ACC112 (cell line): ENCODE data around the gene NCOA1.

ENCODE experiments used
- H2AFZ ChIP-seq: fragments of 200-600 bp; sonication (generic); one replicate; pipeline ENCODE4 v1.6.0; 2017; ENCODE audit warnings: antibody characterized with exemption, low read length; ENCODE audit not compliant: unreplicated experiment
- H3K27ac ChIP-seq: fragments of 200-600 bp; sonication (generic); 2 replicates; pipeline ENCODE4 v1.5.1; 2014; ENCODE audit warnings: low read depth, mild to moderate bottlenecking, antibody characterized with exemption, low read length, moderate library complexity
- H3K27me3 ChIP-seq: fragments of 200-600 bp; sonication (generic); 2 replicates; pipeline ENCODE4 v1.6.1; 2014; ENCODE audit warnings: mild to moderate bottlenecking, antibody characterized with exemption, low read length, moderate library complexity, mixed read lengths; ENCODE audit not compliant: insufficient read depth
- H3K36me3 ChIP-seq: fragments of 200-600 bp; sonication (generic); 2 replicates; pipeline ENCODE4 v1.6.1; 2016; ENCODE audit warnings: mild to moderate bottlenecking, antibody characterized with exemption, low read length, moderate library complexity, mixed read lengths; ENCODE audit not compliant: insufficient read depth
- H3K4me1 ChIP-seq: fragments of 200-600 bp; sonication (generic); one replicate; pipeline ENCODE4 v1.6.1; 2016; ENCODE audit warnings: low read length, mixed read lengths; ENCODE audit not compliant: insufficient read depth, unreplicated experiment, control insufficient read depth
- H3K4me3 ChIP-seq: fragments of 200-600 bp; sonication (generic); 2 replicates; pipeline ENCODE4 v1.5.1; 2014; ENCODE audit warnings: mild to moderate bottlenecking, low read depth, low read length
- H3K79me2 ChIP-seq: fragments of 200-600 bp; sonication (generic); one replicate; pipeline ENCODE4 v1.6.0; 2016; ENCODE audit warnings: low read length; ENCODE audit not compliant: control insufficient read depth, unreplicated experiment, insufficient read depth

Gene NCOA1

DNA sequence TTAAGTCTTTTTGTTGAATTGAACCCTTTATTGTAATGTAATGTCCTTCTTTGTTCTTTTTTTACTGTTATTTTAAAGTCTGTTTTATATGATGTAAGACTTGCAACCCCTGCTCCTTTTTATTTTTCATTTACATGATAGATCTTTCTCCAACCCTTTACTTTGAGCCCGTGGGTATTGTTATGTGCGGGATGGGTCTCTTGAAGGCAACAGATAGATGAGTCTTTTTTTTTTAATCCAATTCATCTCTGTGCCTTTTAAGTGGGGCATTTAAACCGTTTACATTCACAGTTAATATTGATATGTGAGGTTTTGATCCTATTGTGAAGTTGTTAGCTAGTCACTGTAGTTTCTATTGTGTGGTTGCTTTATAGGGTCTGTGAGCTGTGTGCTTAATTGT, 120.6 kb downstream of the NCOA1 start:
- Histone ChIP-seq H3K27ac (no peak overlapping the region), H3K79me2 (no peaks in the 10 kb centered on the region), H2AFZ (no peak overlapping the region), H3K4me3 (no peak overlapping the region), H3K36me3 (no peaks in the 10 kb centered on the region), H3K27me3 (no peaks in the 10 kb centered on the region), H3K4me1 (no peaks in the 10 kb centered on the region)

DNA sequence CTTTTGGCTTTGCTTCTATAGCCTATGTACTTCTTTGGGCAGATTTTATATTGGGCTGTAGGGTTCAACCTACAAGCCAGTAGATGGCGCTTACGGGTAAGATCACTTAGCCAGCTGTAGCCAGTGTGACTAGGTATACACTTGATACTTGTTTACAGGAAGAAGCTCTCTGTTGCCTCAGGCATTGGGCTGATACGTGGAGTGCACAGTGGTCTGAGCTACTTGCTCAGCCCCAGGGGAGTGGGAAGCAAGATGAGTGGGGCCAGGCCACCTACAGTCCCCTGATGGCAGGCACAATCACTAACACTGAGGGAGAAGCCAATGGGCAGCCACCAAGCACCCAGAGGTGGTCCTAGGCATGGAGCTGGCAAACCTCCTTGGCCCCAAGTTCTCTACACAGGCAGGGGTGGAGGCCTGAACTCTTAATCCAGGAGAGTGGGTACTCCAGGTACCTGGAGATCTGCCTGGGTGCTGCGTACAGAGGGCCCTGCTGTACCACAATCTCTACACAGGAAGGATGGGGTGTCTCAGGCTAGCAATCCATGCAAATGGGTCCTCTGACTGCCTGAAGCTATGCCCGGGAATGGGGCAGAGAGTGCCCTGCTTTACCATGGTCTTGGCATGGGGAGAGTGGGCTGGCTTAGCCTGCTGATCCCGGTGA, 122.2 kb downstream of the NCOA1 start:
- Histone ChIP-seq H3K4me3 (no peak overlapping the region), H3K79me2 (no peaks in the 10 kb centered on the region), H3K4me1 (no peaks in the 10 kb centered on the region), H3K36me3 (no peaks in the 10 kb centered on the region), H3K27me3 (no peaks in the 10 kb centered on the region), H3K27ac (no peak overlapping the region), H2AFZ (no peak overlapping the region)

DNA sequence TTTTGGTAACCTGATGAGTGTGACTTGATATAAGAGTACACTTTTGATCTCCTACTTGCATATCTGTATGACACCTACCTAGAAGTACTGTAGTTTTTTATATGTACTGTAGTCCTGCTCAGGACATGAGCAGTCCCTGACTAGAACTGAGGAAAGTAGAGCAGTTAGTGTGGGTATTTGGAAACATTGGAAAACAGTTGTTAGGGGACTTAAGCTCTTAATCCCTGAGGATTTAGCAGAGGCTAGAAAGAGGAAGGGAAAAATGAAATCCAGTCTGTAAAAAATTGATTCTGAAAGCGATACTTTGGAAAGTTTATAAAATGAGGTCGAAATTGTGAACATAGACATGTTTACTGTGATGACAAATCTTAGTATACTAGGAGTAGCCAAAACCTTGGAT, 125.6 kb downstream of the NCOA1 start:
- no peaks in the 10 kb centered on the region for H3K79me2 ChIP-seq
- H3K27me3 ChIP-seq: no peaks in the 10 kb centered on the region
- no peaks in the 10 kb centered on the region for H3K36me3 ChIP-seq
- no peak overlapping the region for H3K27ac ChIP-seq
- no peak overlapping the region for H2AFZ ChIP-seq
- H3K4me3 ChIP-seq: no peak overlapping the region
- H3K4me1 ChIP-seq: no peaks in the 10 kb centered on the region

DNA sequence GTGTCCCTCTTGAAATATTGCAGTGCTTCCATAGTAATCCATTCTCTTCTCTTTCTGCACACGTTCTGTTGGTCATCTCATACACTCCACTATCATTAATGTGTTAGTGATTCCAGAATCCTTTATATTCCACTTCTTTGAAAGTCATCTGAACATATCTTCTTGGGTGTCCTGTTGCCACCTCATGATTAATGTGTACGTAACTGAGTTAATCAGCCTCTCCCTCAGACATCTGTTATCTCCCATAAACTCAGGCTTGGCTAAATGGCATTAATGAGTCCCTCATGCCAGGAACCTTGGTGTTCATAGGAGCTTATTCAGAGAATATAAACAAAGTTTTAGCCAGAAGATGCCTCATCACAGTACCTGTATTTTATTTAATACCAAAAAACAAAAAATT, 126.4 kb downstream of the NCOA1 start:
- H2AFZ ChIP-seq: no peak overlapping the region
- no peaks in the 10 kb centered on the region for H3K27me3 ChIP-seq
- H3K27ac ChIP-seq: no peak overlapping the region
- H3K79me2 ChIP-seq: no peaks in the 10 kb centered on the region
- no peak overlapping the region for H3K4me3 ChIP-seq
- H3K4me1 ChIP-seq: no peaks in the 10 kb centered on the region
- H3K36me3 ChIP-seq: no peaks in the 10 kb centered on the region

DNA sequence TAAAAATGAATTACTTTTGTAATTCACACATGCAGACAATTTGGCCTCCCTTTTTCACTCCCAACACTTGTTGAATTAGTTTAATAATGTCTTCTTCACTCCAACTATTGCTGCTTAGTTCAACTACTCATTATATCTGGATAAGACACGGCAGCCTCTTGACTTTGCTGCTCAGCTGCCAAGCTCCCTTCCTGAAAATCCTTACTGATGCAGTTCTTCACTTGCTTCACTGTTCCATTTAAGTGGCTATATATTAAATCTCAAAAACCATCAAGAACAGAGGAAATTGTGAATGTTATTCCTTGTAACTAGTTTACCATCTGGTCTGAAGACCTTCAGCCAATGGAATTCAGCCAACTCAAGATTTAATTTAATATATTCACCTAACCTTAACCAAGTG, 127.1 kb downstream of the NCOA1 start:
- no peak overlapping the region for H3K4me3 ChIP-seq
- no peak overlapping the region for H2AFZ ChIP-seq
- no peaks in the 10 kb centered on the region for H3K4me1 ChIP-seq
- H3K27ac ChIP-seq: no peak overlapping the region
- H3K36me3 ChIP-seq: no peaks in the 10 kb centered on the region
- no peaks in the 10 kb centered on the region for H3K27me3 ChIP-seq
- H3K79me2 ChIP-seq: no peaks in the 10 kb centered on the region

DNA sequence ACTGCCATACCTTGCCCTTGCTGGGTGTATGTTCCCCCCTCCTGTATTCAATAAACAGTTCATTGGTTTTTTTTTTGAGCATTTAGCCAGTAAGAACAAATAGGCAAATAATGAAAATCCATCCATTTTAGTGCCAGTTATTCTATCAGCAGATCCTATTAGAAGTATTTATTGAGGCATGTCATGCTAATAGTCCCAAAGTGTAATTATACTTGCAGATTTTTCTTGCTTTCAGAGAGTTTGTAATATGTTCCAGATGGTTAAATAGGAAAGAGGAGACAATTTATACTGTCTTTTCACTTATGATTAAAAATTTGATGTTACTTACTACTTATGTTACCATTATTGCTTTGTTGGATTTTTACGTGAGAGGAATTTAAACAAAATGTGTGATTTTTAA, 127.6 kb downstream of the NCOA1 start:
- Histone ChIP-seq H3K4me3 (no peak overlapping the region), H3K79me2 (no peaks in the 10 kb centered on the region), H3K27me3 (no peaks in the 10 kb centered on the region), H3K27ac (no peak overlapping the region), H2AFZ (no peak overlapping the region), H3K4me1 (no peaks in the 10 kb centered on the region), H3K36me3 (no peaks in the 10 kb centered on the region)

DNA sequence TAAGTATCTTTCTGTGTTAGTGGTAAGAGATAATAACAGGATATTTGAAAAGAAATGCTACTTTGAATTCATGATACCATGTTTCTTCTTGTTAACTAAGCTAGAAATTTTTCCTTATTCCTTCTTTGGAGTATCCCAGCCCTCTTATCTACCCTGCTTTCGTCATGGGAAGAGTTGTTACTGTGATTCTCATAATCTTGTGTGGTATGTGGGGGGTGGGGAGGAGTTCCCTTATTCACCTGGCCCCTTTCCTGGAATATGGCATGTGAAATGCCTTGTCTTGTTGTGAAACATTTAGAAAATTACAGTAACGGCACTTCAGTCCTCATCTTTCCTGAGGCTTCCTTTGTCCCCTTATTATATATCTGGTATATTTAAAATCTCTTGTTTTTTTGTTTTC, 129.9 kb downstream of the NCOA1 start:
- no peaks in the 10 kb centered on the region for H3K36me3 ChIP-seq
- H3K4me1 ChIP-seq: no peaks in the 10 kb centered on the region
- H2AFZ ChIP-seq: no peak overlapping the region
- H3K27ac ChIP-seq: no peak overlapping the region
- no peaks in the 10 kb centered on the region for H3K79me2 ChIP-seq
- H3K27me3 ChIP-seq: no peaks in the 10 kb centered on the region
- no peak overlapping the region for H3K4me3 ChIP-seq

DNA sequence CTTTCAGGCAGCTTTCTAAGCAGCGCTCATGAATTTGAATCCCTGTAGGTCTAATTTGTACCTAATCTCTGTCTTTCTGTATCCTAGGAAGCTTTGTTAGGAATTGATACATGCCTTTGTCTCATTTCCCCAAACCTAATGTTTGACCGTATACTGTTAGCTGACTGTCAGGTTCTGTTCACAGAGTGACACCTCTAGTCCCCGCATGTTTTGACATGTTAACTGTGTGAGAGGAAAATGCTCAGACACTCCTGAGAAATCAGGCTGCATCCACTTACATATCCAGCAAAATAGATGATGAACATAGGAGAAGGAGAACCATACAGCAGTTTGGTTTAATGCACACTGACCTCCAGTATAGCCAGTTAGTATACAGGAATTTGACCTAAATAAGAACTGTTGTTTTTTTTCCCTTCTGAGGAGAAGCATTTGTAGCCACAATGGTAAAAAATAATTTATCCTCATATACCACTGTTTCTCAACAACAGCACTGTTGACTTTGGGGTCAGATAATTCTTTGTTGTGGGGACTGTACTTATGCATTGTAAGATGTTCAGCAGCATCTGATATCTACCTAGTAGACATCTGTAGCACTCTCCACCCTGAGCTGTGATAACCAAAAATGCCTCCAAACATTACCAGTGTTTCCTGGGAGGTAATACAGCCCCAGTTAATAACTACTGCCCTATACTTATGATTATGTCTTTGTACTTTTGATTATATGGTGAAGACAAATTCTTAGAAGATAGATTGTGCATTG, 130.9 kb downstream of the NCOA1 start:
- Histone ChIP-seq H3K27me3 (no peaks in the 10 kb centered on the region), H3K27ac (no peak overlapping the region), H2AFZ (no peak overlapping the region), H3K4me1 (no peaks in the 10 kb centered on the region), H3K4me3 (no peak overlapping the region), H3K79me2 (no peaks in the 10 kb centered on the region), H3K36me3 (no peaks in the 10 kb centered on the region)

DNA sequence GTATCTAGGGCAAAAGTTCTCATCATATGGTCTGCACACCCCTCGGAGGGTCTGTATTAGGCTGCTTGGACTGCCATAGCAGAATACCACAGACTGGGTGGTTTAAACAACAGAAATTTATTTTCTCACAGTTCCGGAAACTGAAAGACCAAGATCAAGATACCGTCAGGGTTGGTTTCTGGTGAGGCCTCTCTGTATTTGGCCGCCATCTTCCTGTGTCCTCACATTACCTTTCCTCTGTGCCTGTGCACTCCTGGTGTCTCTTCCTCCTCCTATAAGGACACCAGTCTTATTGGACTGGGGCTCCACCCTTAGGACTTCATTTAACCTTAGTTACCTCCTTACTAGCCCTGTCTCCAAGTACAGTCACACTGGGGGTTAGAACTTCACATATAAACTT, 132.5 kb downstream of the NCOA1 start:
- Histone ChIP-seq H2AFZ (no peak overlapping the region), H3K4me1 (no peaks in the 10 kb centered on the region), H3K36me3 (no peaks in the 10 kb centered on the region), H3K27me3 (no peaks in the 10 kb centered on the region), H3K27ac (no peak overlapping the region), H3K79me2 (no peaks in the 10 kb centered on the region), H3K4me3 (no peak overlapping the region)

DNA sequence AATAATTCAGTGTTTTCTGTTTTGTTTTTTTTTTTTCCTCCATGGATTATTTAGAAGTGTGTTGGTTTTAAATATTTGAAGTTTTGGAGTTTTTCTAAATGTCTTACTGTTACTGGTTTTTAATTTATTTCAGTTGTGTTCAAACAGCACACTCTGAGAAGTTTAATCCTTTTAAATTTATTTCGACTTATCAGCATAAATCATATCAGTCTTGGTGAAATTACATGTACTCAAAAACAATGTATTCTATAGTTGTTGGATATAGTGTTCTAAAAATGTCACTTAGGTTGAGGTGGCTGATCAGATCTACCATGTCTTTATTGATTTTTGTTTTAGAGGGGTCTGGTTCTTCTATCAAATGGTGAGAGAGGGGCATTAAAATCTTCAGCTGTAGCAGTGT, 134.7 kb downstream of the NCOA1 start:
- no peaks in the 10 kb centered on the region for H3K36me3 ChIP-seq
- no peaks in the 10 kb centered on the region for H3K4me1 ChIP-seq
- no peaks in the 10 kb centered on the region for H3K27me3 ChIP-seq
- H3K4me3 ChIP-seq: no peak overlapping the region
- H3K27ac ChIP-seq: no peak overlapping the region
- H2AFZ ChIP-seq: no peak overlapping the region
- no peaks in the 10 kb centered on the region for H3K79me2 ChIP-seq

DNA sequence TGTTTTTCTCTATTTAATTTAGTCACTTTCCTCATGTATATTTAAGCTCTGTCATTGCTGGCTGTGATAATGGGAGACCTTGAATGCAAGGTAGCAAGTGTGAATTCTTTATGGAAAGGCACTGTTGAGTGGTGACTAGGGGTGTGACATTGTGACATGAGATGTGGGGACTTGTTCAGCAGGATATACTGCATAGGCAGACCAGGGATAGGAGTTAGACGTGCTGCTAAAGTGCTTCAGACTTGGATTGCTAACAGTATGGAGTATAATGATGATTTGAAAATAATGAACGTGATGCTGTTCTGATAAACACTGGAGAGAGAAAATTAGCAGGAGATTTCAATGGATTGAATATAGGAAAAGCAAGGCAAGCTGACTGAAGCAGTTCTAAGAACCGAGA, 135.1 kb downstream of the NCOA1 start:
- Histone ChIP-seq H3K79me2 (no peaks in the 10 kb centered on the region), H3K4me1 (no peaks in the 10 kb centered on the region), H3K4me3 (no peak overlapping the region), H2AFZ (no peak overlapping the region), H3K27me3 (no peaks in the 10 kb centered on the region), H3K27ac (no peak overlapping the region), H3K36me3 (no peaks in the 10 kb centered on the region)
